Upper lobe of left lung (tissue), 6 donors: ENCODE results near the gene LRRC36. TPM values are rescaled to one million over a fixed set of nuclear protein-coding genes. Genes with fewer than 3 reads are reported as not detected.
"Not testable (repeated sequence)": the region's sequence is repeated elsewhere in the genome, so short reads cannot be mapped to it uniquely, and the experiment has no call there.

Experiments used
- ATAC-seq, 2 donors: fragments of 200-7000 bp; cut with Tn5 transposase; one replicate each; pipeline ENCODE4 v1.9.1; 2022; ENCODE audit warnings: mild to moderate bottlenecking in 2 of 2, moderate library complexity in 2 of 2; ENCODE audit not compliant: low FRiP score in 2 of 2
- DNase-seq, 2 donors: peaks; one replicate each; pipeline ENCODE4 v3.0.0-alpha.2; 2019 to 2020
- H3K27ac ChIP-seq, 4 donors: fragments of 200-600 bp; sonication (generic); one replicate each; pipeline ENCODE4 v1.5.1; 2016 to 2019
- H3K27me3 ChIP-seq, 4 donors: fragments of 200-600 bp; sonication (generic); one replicate each; pipeline ENCODE4 v1.5.1; 2017 to 2019
- H3K36me3 ChIP-seq, 4 donors: fragments of 200-600 bp; sonication (generic); one replicate each; pipeline ENCODE4 v1.5.1; 2016 to 2019
- H3K4me1 ChIP-seq, 4 donors: fragments of 200-600 bp; sonication (generic); one replicate each; pipeline ENCODE4 v1.5.1; 2018 to 2019
- H3K4me3 ChIP-seq, 4 donors: fragments of 200-600 bp; sonication (generic); one replicate each; pipeline ENCODE4 v1.5.1; 2017 to 2019; ENCODE audit warnings: mild to moderate bottlenecking in 2 of 4, moderate library complexity in 1 of 4
- H3K9me3 ChIP-seq, 4 donors: fragments of 200-600 bp; sonication (generic); one replicate each; pipeline ENCODE4 v1.5.1; 2018 to 2019
- CTCF ChIP-seq, 6 experiments: fragments of 450-650 bp in 4 of 6; fragments of 200-600 bp in 2 of 6; sonication (generic) in 2 of 6; IDR thresholded peaks; one replicate each; pipeline ENCODE4 v1.5.1; 2016 to 2019; ENCODE audit warnings: antibody characterized with exemption in 6 of 6
- EP300 ChIP-seq, 4 donors: sonication (generic); formaldehyde crosslinking; IDR thresholded peaks; one replicate each; pipeline ENCODE4 v1.5.1; 2017; ENCODE audit warnings: antibody characterized with exemption in 4 of 4, control low read depth in 2 of 4
- POLR2A ChIP-seq, 4 donors: fragments of 450-650 bp; IDR thresholded peaks; one replicate each; pipeline ENCODE4 v1.5.1; 2016 to 2017; ENCODE audit warnings: antibody characterized with exemption in 4 of 4, mild to moderate bottlenecking in 2 of 4
- POLR2AphosphoS5 ChIP-seq, 2 donors: sonication (generic); formaldehyde crosslinking; IDR thresholded peaks; one replicate each; pipeline ENCODE4 v1.5.1; 2017; ENCODE audit warnings: antibody characterized with exemption in 2 of 2
- WGBS, 2 donors: methylation state at CpG; one replicate each; pipeline ENCODE4 v1.1.5; 2017 to 2018; 5-methylcytosine and 5-hydroxymethylcytosine counted together
- total RNA-seq, 6 donors: library from RNA; depleted of rRNA in 4 of 6; stranded (reverse); fragments of >200 nt in 4 of 6; gene quantifications; one replicate each; pipeline versions ENCODE4 v1.1.0 to v1.2.1, GENCODE V29; 2016 to 2021
- donor health status: DM: no; HTN: no; CAD: no; lungs with moderate emphysema.
- donor health status: DM: no; HTN: yes; CAD: no; lungs with severe emphysema.

Gene LRRC36
- total RNA-seq, 6 donors from 2014 or later, result 5.9 to 110 (median 22.8) TPM

GRCh38 chr16:67356396-67356795 lies 29.8 kb downstream of the LRRC36 start:
- Histone ChIP-seq H3K4me1 (peaks cover 0 to 7% (median 0%) of the 10 kb centered on the region in 4 donors), H3K27ac (no peak overlapping the region), H3K9me3 (no peaks in the 10 kb centered on the region), H3K4me3 (no peak overlapping the region), H3K27me3 (no peaks in the 10 kb centered on the region), H3K36me3 (no peaks in the 10 kb centered on the region)
- WGBS, 2 donors, result 85 to 98% methylated on average over 3 of the region's 3 CpGs
- DNase-seq, result no peak
- TF ChIP-seq POLR2A (IDR thresholded peaks at IDR 0.05) (no peak), EP300 (IDR thresholded peaks at IDR 0.05) (no peak), CTCF (IDR thresholded peaks at IDR 0.05) (no peak), POLR2AphosphoS5 (IDR thresholded peaks at IDR 0.05) (no peak)
- ATAC-seq, result no peak

GRCh38 chr16:67357561-67357960 lies 30.9 kb downstream of the LRRC36 start:
- Histone ChIP-seq H3K9me3 (no peaks in the 10 kb centered on the region), H3K36me3 (no peaks in the 10 kb centered on the region), H3K27ac (no peak overlapping the region), H3K4me1 (peaks cover 0 to 7% (median 0%) of the 10 kb centered on the region in 4 donors), H3K27me3 (no peaks in the 10 kb centered on the region), H3K4me3 (no peak overlapping the region)
- ATAC-seq, result no peak
- WGBS, 2 donors, result 65% methylated on average over 4 of the region's 4 CpGs
- peak in 1 of 2 donors; percentile 54 for DNase-seq
- TF ChIP-seq POLR2A (IDR thresholded peaks at IDR 0.05) (no peak), EP300 (IDR thresholded peaks at IDR 0.05) (no peak), POLR2AphosphoS5 (IDR thresholded peaks at IDR 0.05) (no peak)

GRCh38 chr16:67359540-67360269 lies 33.1 kb downstream of the LRRC36 start:
- H3K27me3 ChIP-seq, ATAC-seq, H3K9me3 ChIP-seq, H3K36me3 ChIP-seq, H3K27ac ChIP-seq, H3K4me3 ChIP-seq: not testable (repeated sequence)
- peak in 1 of 2 donors; percentile 27 for DNase-seq
- 63 to 80% methylated on average over 7 to 8 of the region's 8 CpGs for WGBS, 2 donors
- H3K4me1 ChIP-seq, result peaks cover 6 to 19% (median 12%) of the 10 kb centered on the region in 4 donors

GRCh38 chr16:67361038-67361437 lies 34.4 kb downstream of the LRRC36 start:
- no peaks in the 10 kb centered on the region for H3K27me3 ChIP-seq
- peak overlapping the region in 1 of 4 donors; percentile 1 for H3K27ac ChIP-seq
- H3K4me3 ChIP-seq, result no peak overlapping the region
- ATAC-seq (no peak), DNase-seq (no peak)
- no peaks in the 10 kb centered on the region for H3K9me3 ChIP-seq
- no peaks in the 10 kb centered on the region for H3K36me3 ChIP-seq
- TF ChIP-seq EP300 (IDR thresholded peaks at IDR 0.05), result no peak
- WGBS, 2 donors, result 64 to 78% methylated on average over 3 of the region's 3 CpGs
- peaks cover 14 to 29% (median 18%) of the 10 kb centered on the region in 4 donors for H3K4me1 ChIP-seq

GRCh38 chr16:67364600-67365235 lies 38.1 kb downstream of the LRRC36 start:
- ATAC-seq, result peak; percentile 56 to 70
- Histone ChIP-seq H3K27ac (peak overlapping the region; percentile 23 to 82 (median 53)), H3K9me3 (no peaks in the 10 kb centered on the region), H3K27me3 (no peaks in the 10 kb centered on the region), H3K36me3 (no peaks in the 10 kb centered on the region), H3K4me3 (peak overlapping the region in 3 of 4 donors; percentile 14 to 35 (median 21)), H3K4me1 (peaks cover 14 to 32% (median 18%) of the 10 kb centered on the region in 4 donors)
- no peak for DNase-seq
- TF ChIP-seq POLR2AphosphoS5 (IDR thresholded peaks at IDR 0.05), result no peak
- no peak for TF ChIP-seq POLR2A (IDR thresholded peaks at IDR 0.05)
- no peak for TF ChIP-seq CTCF (IDR thresholded peaks at IDR 0.05)
- no peak for TF ChIP-seq EP300 (IDR thresholded peaks at IDR 0.05)

GRCh38 chr16:67370661-67371060 lies 44.0 kb downstream of the LRRC36 start:
- H3K27ac ChIP-seq, result no peak overlapping the region
- TF ChIP-seq EP300 (IDR thresholded peaks at IDR 0.05) (no peak), CTCF (IDR thresholded peaks at IDR 0.05) (no peak), POLR2A (IDR thresholded peaks at IDR 0.05) (no peak), POLR2AphosphoS5 (IDR thresholded peaks at IDR 0.05) (no peak)
- 87 to 90% methylated on average over 4 of the region's 4 CpGs for WGBS, 2 donors
- DNase-seq, result no peak
- no peak for ATAC-seq
- no peak overlapping the region for H3K4me3 ChIP-seq
- H3K4me1 ChIP-seq, result peaks cover 0 to 4% (median 0%) of the 10 kb centered on the region in 4 donors
- no peaks in the 10 kb centered on the region for H3K9me3 ChIP-seq
- H3K36me3 ChIP-seq, result no peaks in the 10 kb centered on the region
- H3K27me3 ChIP-seq, result no peaks in the 10 kb centered on the region
